ENCODE measurements around the gene SYMPK.

The SYMPK gene

DNA sequence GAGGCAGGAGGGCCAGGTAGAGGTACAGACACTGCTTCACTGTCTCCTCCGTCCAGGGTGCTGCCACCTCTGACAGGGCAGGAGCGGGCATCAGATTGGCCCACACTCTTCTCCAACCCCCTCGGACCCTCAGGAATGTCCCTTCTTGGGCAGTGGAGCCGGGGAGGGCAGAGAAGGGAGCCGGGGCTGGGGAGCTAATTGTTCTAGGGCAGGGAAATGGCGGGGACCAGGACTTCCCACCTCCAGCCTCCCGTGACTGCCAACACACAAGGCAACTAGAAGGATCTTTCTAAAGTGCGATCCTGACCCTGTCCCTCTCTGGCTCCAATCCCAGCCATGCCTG lies 37.7 kb downstream of the SYMPK start:
- no peak for DNase-seq (ENCODE audit: low spot score)

DNA sequence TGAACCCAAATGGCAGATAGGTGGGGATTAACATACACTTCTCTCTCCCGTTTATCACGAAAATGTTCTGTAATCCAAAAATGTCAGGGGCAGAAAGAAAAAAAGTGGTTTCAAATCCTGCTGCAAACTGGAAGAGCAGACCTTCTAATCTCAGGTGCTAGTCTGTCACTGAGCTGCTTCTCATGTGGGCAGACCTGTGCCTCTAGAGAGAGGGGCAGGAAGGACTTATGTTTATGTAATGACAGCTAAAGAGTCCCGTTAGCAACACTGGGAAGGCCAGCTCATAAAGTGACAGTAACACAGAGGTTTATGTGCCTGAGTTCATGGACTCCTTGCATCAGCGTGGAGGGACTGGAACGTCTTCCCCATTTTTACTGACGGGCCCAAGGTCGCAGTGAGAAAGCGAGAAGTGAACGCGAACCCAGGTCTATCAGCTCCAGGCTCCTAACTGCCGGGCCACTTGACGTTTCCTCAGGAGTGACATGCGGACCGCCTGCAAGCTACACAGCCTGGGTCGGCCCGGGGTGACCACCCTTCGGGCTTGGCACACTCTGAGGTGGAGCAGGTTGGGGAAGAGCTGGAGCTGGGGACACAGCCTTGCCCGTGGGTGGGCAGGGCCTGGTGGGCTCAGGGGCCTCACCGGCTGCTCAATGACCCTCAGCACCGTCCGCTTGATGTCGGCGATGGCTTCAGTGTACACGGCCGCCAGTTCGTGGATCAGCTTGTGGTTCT lies 38.2 kb downstream of the SYMPK start:
- DNase-seq (ENCODE audit: low spot score): no peak

DNA sequence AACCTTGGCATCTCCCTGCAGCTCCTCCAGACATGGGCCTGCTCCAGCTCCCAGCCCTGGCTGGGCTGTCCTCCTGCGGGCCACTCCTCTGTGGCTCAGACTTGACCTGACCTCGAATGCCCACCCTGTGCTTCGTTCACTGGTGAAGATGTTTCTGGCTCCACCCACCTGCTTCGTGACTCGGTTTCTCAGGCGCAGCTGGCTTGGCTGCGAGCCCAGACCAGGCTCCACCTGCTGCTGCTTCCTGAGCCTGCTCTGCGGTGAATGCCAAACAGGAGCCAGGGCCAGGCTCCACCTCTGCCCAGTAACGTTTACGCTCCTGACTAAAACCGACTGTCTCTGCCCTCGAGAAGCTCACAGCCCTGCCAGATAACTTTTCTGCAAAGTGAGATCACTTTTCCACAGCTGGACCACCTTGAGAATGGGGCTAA lies 38.9 kb downstream of the SYMPK start:
- no peak for DNase-seq (ENCODE audit: low spot score)

DNA sequence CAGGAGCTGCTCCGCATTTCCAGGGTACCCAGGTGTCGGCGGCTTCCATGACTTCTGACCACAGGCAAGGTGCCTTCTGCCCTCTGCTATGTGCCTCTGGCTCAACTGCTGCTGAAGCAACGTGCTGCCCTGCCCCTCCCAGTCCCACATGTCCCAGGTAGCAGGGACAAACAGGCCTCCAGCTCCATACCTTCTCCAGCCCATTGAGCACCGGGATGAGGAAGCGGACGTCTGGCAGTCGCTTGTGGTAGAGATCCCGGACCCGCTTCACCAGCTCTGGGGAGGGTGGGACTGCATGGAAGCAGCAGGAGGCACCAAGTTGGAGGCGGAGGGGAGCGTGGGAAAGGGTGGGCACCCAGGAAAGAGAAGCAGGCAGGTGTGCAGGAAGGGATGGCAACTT lies 39.8 kb downstream of the SYMPK start:
- DNase-seq (ENCODE audit: low spot score): no peak

DNA sequence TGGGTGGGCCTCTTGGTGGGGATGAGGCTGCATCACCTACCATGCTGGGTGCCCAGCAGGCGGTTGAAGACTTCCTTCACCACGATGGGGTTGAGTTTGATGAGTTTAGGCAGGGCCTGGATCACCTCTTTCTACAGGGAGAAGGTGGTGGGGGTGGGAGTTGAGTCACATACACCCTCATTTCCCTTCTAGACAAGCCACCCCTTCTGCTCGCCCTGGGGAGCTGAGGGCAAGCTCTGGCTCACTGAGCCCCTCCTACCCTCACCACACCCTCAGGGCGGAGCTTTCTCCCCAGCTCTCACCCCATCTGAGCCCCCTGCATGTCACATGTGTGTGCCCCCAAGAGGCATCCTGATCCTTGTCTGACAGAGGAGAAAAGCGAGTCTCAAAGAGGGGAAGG lies 40.2 kb downstream of the SYMPK start:
- DNase-seq (ENCODE audit: low spot score): no peak

DNA sequence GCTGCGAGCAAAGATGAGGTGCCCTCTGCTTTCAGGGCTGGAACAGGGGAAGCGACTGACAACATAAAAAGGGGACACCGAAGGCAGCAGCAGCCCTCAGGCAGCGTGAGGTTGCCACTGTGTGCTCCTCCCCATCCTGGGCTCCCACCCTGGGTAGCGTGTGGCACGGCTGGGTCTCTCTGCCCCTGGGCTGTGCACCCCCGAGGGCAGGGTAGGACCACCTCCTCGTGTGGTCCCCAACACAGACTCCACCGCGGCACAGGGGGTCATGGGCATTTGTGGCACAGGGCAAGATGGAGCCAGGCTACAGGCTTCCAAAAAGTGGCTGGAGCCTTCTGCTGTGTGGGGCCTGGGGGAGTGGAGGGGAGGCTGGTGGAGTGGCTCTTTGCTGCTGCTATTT lies 41.4 kb downstream of the SYMPK start:
- no peak for DNase-seq (ENCODE audit: low spot score)

DNA sequence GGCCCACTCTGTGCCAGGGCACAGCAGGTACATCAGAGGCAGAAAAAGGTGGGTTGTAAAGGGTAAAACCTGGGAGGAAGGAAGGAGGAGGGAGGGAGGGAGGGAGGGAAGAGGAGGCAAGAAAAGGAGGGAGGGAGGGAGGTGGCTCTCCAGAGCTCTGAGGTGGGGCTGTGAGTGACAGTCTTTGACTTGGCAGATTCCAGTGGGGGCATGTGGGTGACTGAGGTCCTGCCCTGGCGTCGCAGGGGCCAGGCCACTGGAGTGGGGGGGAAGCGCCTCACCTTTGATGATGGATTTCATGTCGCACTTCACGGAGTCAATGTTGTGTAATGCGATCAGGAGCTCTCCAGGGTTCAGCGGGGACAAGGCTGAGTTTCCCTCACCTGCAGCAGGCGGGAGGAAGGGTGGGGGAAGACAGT lies 41.8 kb downstream of the SYMPK start:
- DNase-seq (ENCODE audit: low spot score): no peak

DNA sequence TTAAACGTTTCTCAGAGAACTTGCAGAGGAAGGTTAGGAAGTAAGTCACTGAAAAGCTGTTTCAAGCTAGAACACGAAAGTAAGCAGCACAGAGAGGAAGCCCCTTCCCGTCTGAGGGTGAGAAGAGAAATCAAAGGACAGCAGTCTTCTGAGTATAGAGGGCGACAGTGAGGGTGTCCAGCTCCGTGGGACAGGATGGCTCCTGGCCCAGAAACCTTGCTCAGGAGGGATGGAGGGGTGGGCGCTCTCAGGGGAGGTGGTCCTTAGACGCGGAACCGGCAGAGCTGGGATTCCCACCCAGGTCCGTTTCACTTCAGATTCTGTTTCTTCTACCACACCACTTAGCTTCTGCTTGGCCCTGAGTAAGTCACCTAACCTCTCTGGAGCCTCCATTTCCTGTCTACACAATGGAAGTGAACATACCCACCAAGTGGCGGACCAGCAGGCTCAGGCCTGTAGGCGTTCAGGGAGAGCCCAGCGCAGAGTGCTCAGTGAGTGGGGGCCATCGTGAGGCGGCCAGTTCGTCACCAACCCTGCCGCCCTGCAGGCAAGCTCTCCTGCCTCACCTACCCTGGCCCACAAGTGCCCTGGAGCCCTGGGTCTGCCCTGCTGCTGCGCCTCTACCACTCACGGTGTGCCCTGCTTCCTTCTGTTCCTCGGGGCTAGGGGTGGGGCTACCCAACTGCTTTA lies 42.4 kb downstream of the SYMPK start:
- no peak for DNase-seq (ENCODE audit: low spot score)

DNA sequence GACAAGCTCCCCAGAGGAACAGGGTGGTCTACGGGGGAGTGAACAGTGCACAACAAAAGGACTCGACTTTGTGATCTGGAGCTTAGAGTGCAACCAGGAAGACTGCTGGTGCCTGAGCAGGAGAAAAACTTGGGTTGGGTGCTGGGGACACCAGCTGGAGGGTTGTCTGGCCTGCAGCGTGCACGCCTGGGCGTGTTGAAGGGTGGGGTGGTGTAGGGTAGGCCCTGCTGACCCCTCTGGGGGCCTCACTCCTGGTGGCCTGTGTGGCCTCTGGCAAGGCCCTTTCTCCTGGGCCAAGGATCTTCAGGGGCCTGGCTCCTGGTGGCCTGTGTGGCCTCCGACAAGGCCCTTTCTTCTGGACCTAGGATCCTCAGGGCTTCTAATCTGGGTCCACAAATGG lies 43.2 kb downstream of the SYMPK start:
- DNase-seq (ENCODE audit: low spot score): no peak

DNA sequence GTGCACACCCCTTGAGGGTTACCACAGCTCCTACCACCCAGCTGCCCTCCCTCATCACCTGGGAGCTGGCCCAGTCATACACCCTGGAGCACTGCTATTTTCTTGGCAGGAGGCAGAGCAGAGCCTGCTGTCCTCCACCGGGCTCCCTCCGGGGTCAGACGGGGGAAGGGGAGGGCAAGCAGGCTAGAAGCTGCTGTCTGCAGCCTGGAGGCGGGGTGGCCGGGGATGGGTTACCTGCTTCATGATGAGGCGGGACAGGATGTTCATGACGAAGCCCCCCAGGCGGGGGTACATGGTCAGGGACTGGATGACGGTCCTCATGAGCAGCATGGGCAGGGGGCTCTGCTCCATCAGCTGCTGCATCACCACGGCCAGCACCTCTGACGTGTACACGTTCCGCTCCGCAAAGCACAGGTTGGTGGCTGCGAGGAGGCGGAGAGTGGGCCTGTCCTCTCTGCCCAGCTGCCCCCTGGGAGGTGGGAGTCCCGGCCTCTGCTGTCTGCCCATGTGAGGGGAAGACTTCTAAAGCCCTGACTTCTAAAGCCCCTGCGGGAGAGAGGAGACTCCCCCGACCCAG lies 45.1 kb downstream of the SYMPK start:
- DNase-seq (ENCODE audit: low spot score): no peak

DNA sequence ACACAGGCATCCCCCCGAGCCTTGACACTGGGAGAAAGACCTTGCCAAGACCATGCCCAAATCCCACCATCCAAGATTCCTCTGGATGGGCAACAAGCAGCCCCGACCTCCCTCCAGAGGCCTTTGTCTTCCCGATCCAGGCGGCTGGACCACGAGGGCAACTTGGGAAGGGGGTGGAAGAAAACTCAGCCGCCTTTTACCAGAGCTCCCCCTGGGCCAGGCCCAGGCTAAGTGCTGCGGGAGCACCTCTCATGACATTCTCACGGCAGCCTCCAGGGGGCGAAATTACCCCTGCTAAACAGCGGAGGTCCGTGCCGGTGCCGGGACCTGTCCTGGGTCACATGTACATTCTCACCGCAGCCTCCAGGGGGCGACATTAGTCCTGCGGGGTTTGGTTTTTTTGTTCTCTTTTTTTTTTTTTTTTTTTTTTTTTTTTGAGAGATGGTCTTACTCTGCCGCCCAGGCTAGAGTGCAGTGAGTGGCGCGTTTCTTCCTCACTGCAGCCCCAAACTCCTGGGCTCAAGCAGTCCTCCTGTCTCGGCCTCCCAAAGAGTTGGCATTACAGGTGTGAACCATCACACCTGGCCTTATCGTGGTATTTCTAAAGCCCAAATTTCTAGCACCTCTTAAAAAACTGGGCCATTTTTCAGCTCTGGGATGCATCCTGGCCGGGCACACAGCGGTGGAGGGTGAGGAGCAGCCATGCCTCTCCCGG lies 45.8 kb downstream of the SYMPK start:
- DNase-seq (ENCODE audit: low spot score): peak; percentile 93

DNA sequence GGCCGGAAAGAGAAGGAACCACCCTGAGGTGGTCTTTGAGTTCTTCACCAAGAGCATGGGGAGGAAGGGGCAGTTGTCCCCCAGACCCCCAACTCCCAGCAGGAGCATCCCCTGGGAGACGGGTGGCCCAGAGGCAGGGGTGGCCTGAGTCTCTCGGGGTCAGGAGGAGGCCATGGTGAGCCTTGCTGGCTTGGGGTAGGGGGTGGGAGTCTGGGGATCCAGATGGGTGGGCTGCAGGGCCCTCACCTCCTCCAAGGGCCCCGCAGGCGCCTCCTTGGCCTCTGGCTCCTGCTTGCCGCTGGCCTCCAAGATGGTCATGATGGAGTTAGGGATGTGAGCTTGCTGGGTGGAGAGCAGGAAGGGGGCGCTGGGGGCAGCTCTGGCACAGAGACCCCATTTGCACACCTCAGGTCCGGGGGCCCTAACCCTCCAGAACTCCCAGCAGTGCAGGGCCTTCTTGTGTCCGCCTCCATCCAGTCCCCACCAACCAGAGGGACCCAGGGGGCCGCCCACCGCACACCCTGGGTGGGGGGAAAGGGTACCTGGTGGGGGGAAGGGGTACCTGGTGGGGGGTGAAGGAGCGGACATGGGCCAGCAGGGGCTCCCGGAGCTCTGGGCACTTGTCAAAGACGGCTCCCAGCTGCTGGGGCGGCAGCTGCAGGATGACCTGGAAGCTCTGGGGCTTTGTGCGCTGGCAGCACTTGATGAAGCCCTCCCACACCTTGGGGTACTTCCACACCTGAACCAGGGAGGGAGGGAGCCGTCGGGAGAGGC lies 46.5 kb downstream of the SYMPK start:
- DNase-seq (ENCODE audit: low spot score): no peak

DNA sequence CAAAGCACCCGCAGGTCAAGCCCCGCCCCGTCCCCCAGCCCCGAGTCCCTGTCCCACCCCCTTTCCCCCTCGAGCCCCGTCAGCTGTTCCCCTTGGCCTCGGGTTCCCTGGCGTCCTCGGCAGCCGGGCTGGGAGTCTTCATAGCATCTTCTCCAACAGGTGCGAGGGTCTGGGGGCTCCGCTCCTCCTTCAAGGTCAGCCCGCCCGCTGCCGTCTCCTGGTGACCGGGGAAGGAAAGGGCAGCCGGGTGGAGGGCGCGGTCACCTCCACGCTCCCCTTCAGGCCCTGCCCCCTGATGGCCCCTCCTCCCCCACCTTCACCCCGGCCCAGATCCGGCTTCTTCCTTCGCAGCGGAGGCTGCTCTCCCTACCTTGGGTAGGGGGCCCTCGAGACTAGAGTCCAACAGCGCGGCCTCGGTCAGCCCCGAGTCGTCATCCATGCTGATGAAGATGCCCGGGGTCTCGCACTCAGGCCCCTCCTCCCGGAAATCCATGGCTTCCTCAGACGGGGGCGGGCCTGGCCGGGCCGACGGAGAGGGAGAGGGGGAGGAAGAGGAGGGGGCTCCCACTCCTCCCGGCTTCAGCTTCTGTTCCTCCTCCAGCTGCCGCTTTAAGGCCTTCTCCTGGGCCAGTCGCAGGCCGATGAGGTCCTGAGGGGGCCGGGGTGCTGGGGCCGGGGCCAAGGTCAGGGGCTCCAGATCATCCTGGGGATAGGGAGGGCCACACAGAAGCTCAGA lies 47.3 kb downstream of the SYMPK start:
- DNase-seq (ENCODE audit: low spot score): no peak

DNA sequence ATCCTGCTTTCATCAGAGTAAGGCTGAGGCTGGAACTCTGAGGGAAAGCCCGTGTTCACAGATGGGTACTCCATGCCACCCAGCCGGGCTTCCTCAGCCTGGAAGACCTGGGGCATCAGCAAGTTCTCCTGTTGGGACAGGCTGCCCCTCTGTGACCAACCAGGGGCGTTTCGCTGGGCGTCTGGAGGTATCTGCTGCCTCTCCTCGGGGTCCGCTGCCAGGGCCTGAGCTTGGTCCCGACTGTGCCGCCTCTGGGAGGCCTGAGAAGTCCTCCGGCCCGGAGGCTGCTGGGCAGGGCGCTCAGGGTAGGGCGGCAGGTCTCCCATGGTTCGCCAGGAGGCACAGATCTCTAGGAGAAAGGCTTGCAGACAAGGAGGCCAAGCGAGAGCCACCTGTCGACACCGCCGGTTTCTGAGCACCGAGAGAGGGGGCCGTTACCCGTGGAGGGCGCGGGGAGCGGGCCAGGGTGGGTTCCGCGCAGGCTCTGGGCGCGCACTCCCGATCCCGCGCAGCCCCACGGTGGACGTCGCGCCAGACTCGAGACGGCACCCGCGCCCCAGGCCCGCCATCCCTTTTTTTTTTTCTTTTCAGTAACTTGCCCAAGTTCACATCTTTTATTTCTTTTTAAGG lies 48.0 kb downstream of the SYMPK start, which contains the start of gene RSPH6A:
RSPH6A (minus strand) TSS at position 458 of the 630 bp plus-strand sequence; CDS start at position 326, 132 bp downstream.
- no peak for DNase-seq (ENCODE audit: low spot score)

DNA sequence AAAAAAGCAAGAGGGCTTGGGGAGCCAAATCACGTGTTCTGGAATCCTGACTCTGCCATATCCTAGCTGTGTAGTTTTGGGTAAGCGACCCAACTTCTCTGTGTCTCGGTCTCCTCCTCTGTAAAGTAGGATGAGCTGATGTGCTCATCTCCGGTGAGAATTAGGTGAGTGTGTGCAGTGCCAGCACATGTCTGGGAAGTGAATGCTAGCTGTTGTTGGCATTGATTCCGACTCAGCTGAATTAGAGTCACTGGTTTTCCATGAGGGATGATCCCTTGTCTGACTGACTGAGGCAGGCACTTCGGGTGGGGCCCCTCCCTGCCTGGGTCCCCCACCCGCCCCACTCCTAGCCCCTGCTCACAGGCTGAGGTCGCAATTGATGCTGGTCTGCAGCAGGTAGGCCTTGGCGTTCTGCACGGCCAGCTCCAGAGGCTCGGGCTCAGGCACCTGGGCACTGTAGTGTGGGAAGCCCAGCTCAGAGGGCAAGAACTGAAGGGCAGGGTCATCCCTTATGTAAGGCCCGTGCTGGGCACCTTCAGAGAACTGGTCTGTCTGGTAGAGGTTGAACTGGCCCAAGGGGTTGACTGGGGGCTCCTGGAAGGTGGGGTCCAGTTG lies 48.7 kb downstream of the SYMPK start:
- DNase-seq (ENCODE audit: low spot score): no peak

DNA sequence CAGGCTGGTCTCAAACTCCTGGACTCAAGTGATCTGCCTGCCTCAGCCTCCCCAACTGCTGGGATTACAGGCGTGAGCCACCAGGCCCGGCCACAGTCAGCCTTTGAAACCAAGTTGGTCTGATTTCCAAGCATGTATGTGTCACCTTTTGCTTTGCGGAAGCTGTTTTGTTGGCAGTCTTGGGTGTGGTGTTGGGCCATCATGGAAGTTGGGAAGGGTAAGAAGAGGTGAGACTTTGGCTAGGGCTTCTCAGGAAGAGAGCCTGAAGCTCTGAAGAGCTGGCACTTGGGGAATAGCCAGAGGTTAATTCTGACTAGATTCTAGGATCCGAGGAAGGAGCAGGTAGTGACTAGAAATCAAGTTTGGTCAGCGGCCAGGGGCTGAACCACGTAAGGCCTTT lies 50.6 kb downstream of the SYMPK start:
- DNase-seq (ENCODE audit: low spot score): no peak

DNA sequence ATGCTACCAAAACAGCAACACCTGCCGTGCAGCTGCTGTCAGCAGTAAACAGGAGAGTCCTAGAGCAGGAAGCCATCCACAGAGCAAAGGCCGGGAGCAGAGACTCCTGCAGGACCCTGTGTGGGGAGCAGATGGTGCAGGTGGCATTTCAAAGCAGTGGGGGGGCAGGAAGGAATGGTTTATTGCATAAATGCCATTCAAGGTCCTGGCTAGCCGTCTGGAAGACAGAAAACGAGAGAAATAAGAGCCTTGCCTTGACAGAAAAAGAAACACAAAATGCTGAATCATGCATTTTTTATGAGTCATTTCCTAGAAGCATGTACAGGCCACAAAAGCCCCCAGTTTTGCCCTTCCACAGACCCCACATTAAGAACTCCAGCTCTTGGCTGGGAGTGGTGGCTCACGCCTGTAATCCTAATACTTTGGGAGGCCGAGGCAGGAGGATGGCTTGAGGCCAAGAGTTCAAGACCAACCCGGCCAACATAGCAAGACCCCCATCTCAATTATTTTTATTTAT lies 53.2 kb downstream of the SYMPK start:
- no peak for DNase-seq (ENCODE audit: low spot score)

DNA sequence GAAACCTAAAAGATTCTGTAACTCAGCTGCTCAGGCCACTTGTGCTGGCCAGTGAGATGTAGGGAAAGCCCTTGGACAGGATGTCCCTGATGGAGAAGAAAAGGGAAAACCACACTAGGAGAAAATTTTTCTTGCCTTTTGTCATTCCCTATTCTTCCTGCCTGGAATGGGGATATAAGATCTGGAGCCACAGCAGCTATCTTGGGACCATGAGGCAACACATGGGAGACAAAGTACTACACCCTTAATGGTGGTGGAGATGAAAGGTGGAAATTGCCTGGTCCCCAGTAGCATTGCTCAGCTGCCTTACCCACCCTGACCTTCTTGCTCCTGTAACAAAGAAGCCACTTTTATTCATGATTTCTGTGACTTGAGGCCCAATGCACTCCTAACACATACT lies 57.2 kb downstream of the SYMPK start:
- DNase-seq (ENCODE audit: low spot score): no peak

DNA sequence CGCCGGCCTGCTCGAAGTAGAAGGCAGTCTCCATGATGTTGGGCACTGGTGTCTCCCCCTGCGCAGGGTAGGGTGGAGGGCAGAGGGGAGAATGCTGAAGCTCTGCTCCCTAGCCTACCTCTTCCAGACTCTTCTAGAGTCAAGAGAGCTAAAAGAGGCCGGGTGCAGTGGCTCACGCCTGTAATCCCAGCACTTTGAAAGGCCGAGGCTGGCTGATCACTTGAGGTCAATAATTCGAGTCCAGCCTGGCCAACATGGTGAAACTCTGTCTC lies 58.1 kb downstream of the SYMPK start:
- DNase-seq (ENCODE audit: low spot score): no peak
